ENCODE results near the gene CLASRP. TPM values are rescaled to one million over a fixed set of nuclear protein-coding genes. Genes with fewer than 3 reads are reported as not detected.

Gene CLASRP
- polyA plus RNA-seq, 1 experiment, result 12.4 TPM

DNA sequence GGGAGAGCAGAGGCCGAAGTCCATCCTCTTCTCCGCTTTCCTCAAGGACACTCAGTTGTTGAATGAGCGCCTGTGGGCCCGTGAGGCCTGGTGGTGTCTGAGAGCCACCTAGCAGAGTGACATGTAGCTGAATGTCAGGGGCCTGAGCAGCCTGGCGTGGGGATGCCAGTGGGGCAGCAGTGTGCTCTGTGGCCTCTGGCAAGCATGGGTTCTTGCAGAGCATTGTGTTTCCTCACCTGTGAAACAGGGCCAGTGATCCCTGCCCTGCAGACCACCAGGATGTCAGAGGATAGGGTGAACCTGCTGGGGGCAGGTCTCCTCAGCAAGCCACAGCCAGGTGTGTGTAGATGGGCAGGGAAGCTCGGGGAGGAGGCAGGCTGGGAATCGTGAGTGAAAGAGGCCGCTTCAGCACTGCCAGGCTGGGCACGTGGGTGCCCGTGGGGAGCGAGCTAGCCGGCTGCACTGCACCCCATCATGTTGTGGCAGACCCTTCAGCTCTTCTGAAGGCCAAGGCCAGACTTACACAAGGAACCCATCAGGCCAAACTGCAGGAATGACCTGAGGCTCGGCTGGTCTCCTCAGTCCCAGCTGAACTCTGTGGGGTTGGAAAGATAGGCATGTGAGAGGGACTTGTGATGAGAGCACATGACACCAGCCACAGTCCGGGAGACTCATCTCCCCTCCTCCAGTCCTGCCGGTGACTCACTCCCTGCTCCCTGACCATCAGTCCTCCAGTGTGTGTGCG is 59.1 kb downstream of the CLASRP start:
- no peak for TF ChIP-seq CTCF (IDR thresholded peaks at IDR 0.05; ENCODE audit: low read depth, low read length)
- peak overlapping the region; percentile 92 for H3K27ac ChIP-seq (ENCODE audit: low read depth, low read length)
- ChIA-PET POLR2A (interaction anchor here (0.7 to 0.8 kb wide), 2 partner anchors 80 to 139 kb away, joined by 4 to 7 read pairs; partner anchors contain the start of genes BLOC1S3 and TRAPPC6A), CTCF (interaction anchor here (1.6 kb wide), 1 partner anchor 38 kb away, joined by 4 read pairs; no protein-coding TSS in a partner anchor)
- no peaks in the 10 kb centered on the region for H3K27me3 ChIP-seq (ENCODE audit: control insufficient read depth, insufficient read depth, low read length)
- no peaks in the 10 kb centered on the region; the same call in 1 of the 2 replicates for H3K9me3 ChIP-seq (ENCODE audit: control insufficient read depth, insufficient read depth, low read length)
- DNase-seq (ENCODE audit: low read depth, low spot score), result peak; percentile 82
- H3K4me3 ChIP-seq (ENCODE audit: low read depth, low read length), result peak overlapping the region; percentile 44

- POLR2A ChIA-PET, result interaction anchor here (0.7 to 0.8 kb wide), 2 partner anchors 80 to 140 kb away, joined by 4 to 7 read pairs; partner anchors contain the start of genes BLOC1S3 and TRAPPC6A
- Histone ChIP-seq H3K27me3 (ENCODE audit: control insufficient read depth, insufficient read depth, low read length) (no peaks in the 10 kb centered on the region), H3K9me3 (ENCODE audit: control insufficient read depth, insufficient read depth, low read length) (no peaks in the 10 kb centered on the region; the same call in 1 of the 2 replicates), H3K27ac (ENCODE audit: low read depth, low read length) (peak overlapping the region; percentile 39), H3K4me3 (ENCODE audit: low read depth, low read length) (peak overlapping the region; percentile 44)
- DNase-seq (ENCODE audit: low read depth, low spot score), result no peak
- CTCF ChIA-PET, result interaction anchor here (1.6 kb wide), 2 partner anchors 27 to 39 kb away, joined by 3 to 4 read pairs; no protein-coding TSS in a partner anchor
- TF ChIP-seq CTCF (IDR thresholded peaks at IDR 0.05; ENCODE audit: low read depth, low read length), result no peak
Observed at GRCh38 chr19:45098521-45099466, 59.9 kb downstream of the CLASRP start.

- Histone ChIP-seq H3K9me3 (ENCODE audit: control insufficient read depth, insufficient read depth, low read length) (no peaks in the 10 kb centered on the region; the same call in 1 of the 2 replicates), H3K27me3 (ENCODE audit: control insufficient read depth, insufficient read depth, low read length) (no peaks in the 10 kb centered on the region), H3K4me3 (ENCODE audit: low read depth, low read length) (no peak overlapping the region), H3K27ac (ENCODE audit: low read depth, low read length) (no peak overlapping the region)
- POLR2A ChIA-PET, result no interaction called here
- CTCF ChIA-PET, result interaction anchor here (0.6 to 1.6 kb wide), 2 partner anchors 26 to 153 kb away, joined by 3 to 7 read pairs; no protein-coding TSS in a partner anchor
- no peak for DNase-seq (ENCODE audit: low read depth, low spot score)
- no peak for TF ChIP-seq CTCF (IDR thresholded peaks at IDR 0.05; ENCODE audit: low read depth, low read length)
Observed at GRCh38 chr19:45099467-45100191, 60.8 kb downstream of the CLASRP start.

DNA sequence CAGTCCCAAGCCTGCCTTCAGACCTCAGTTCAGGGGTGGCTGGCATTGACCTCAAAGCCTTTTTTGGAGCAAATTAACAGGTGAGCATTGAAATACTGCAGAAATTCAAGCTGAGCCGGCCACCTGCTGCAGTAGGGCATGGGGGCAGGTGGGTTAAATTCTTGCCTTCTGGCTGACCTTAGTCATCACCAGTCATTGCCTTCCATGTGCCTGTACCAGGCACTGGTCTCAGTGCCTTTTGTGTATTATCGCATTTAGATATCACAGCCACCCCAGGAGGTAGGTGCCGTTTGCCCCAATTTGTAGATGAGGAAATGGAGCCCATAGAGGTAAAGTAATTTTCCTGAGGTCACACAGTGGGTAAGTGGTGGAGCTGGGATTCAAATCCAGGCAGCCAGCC is 61.4 kb downstream of the CLASRP start:
- POLR2A ChIA-PET, result no interaction called here
- CTCF ChIA-PET, result interaction anchor here (0.6 to 1.6 kb wide), 2 partner anchors 25 to 152 kb away, joined by 3 to 7 read pairs; no protein-coding TSS in a partner anchor

More for the DNA sequence above, 61.4 kb downstream of the CLASRP start:
- Histone ChIP-seq H3K27me3 (ENCODE audit: control insufficient read depth, insufficient read depth, low read length) (no peaks in the 10 kb centered on the region), H3K4me3 (ENCODE audit: low read depth, low read length) (no peak overlapping the region), H3K9me3 (ENCODE audit: control insufficient read depth, insufficient read depth, low read length) (no peaks in the 10 kb centered on the region; the same call in 1 of the 2 replicates), H3K27ac (ENCODE audit: low read depth, low read length) (no peak overlapping the region)
- no peak for TF ChIP-seq CTCF (IDR thresholded peaks at IDR 0.05; ENCODE audit: low read depth, low read length)
- no peak for DNase-seq (ENCODE audit: low read depth, low spot score)
